Uterus (tissue), 2 donors: ENCODE results near the gene UBAC1.

Experiments used
- CTCF ChIP-seq, 4 experiments: fragments of 200-600 bp in 2 of 4; fragments of 450-650 bp in 2 of 4; sonication (generic) in 2 of 4; IDR thresholded peaks; one replicate each; pipeline ENCODE4 v1.5.1; 2016 to 2019; ENCODE audit warnings: antibody characterized with exemption in 4 of 4, mild to moderate bottlenecking in 2 of 4, moderate library complexity in 1 of 4
- POLR2A ChIP-seq, 2 donors: fragments of 450-650 bp; IDR thresholded peaks; one replicate each; pipeline ENCODE4 v1.6.1; 2016; ENCODE audit warnings: antibody characterized with exemption in 2 of 2, mild to moderate bottlenecking in 1 of 2, moderate library complexity in 1 of 2

GRCh38 chr9:135949501-135950134 is 11.6 kb downstream of the UBAC1 start:
- TF ChIP-seq POLR2A (IDR thresholded peaks at IDR 0.05): no peak
- TF ChIP-seq CTCF (IDR thresholded peaks at IDR 0.05): no peak
